ENCODE measurements around the gene ACAD10. TPM values are rescaled to one million over a fixed set of nuclear protein-coding genes. Genes with fewer than 3 reads are reported as not detected.

Gene ACAD10
- total RNA-seq, 1 experiment from 2014 or later: 32.9 TPM

- TF ChIP-seq EZH2 (IDR thresholded peaks at IDR 0.05; ENCODE audit: borderline replicate concordance, low read depth, low read length, poor library complexity, severe bottlenecking): no peak
- no peak for TF ChIP-seq CTCF (conservative IDR thresholded peaks at IDR 0.05; ENCODE audit: low read depth, low read length)
- ChIA-PET POLR2A (ENCODE audit: low non-redundant PET) (no interaction called here), CTCF (no interaction called here)
- H3K4me1 ChIP-seq (ENCODE audit: insufficient read depth, low read length, poor library complexity, severe bottlenecking): no peaks in the 10 kb centered on the region
- BruUV-seq (replicated peaks): no TSS peak
- no peaks in the 10 kb centered on the region for H3K27me3 ChIP-seq (replicated peaks; ENCODE audit: insufficient read depth, low read depth, low read length, poor library complexity)
- no peaks in the 10 kb centered on the region for H3K36me3 ChIP-seq (ENCODE audit: insufficient read depth, low read length, poor library complexity, severe bottlenecking)
- no peak overlapping the region for H3K27ac ChIP-seq (ENCODE audit: low read depth, low read length, poor library complexity, severe bottlenecking)
- intact Hi-C loops (cut with micrococcal nuclease; ENCODE audit: unreplicated experiment): no loop called here
- H3K4me3 ChIP-seq (ENCODE audit: low read depth, low read length, poor library complexity, severe bottlenecking): no peak overlapping the region
- DNase-seq (ENCODE audit: low spot score): no peak
- no peaks in the 10 kb centered on the region for H3K9me3 ChIP-seq (ENCODE audit: low read depth, low read length, poor library complexity, severe bottlenecking)
These were observed 42.9 kb downstream of the ACAD10 start for GRCh38 chr12:111728795-111729194.

GRCh38 chr12:111730420-111730819 is 44.6 kb downstream of the ACAD10 start:
- intact Hi-C loops (cut with micrococcal nuclease; ENCODE audit: unreplicated experiment): no loop called here
- no peak for TF ChIP-seq CTCF (conservative IDR thresholded peaks at IDR 0.05; ENCODE audit: low read depth, low read length)
- TF ChIP-seq EZH2 (IDR thresholded peaks at IDR 0.05; ENCODE audit: borderline replicate concordance, low read depth, low read length, poor library complexity, severe bottlenecking): no peak
- no peak overlapping the region for H3K27ac ChIP-seq (ENCODE audit: low read depth, low read length, poor library complexity, severe bottlenecking)
- no peaks in the 10 kb centered on the region for H3K27me3 ChIP-seq (replicated peaks; ENCODE audit: insufficient read depth, low read depth, low read length, poor library complexity)
- no peak for DNase-seq (ENCODE audit: low spot score)
- POLR2A ChIA-PET (ENCODE audit: low non-redundant PET): no interaction called here
- no peaks in the 10 kb centered on the region for H3K36me3 ChIP-seq (ENCODE audit: insufficient read depth, low read length, poor library complexity, severe bottlenecking)
- no peaks in the 10 kb centered on the region for H3K4me1 ChIP-seq (ENCODE audit: insufficient read depth, low read length, poor library complexity, severe bottlenecking)
- no peaks in the 10 kb centered on the region for H3K9me3 ChIP-seq (ENCODE audit: low read depth, low read length, poor library complexity, severe bottlenecking)
- no peak overlapping the region for H3K4me3 ChIP-seq (ENCODE audit: low read depth, low read length, poor library complexity, severe bottlenecking)
- CTCF ChIA-PET: no interaction called here
- no TSS peak for BruUV-seq (replicated peaks)

- Histone ChIP-seq H3K27me3 (replicated peaks; ENCODE audit: insufficient read depth, low read depth, low read length, poor library complexity) (no peaks in the 10 kb centered on the region), H3K4me3 (ENCODE audit: low read depth, low read length, poor library complexity, severe bottlenecking) (no peak overlapping the region), H3K36me3 (ENCODE audit: insufficient read depth, low read length, poor library complexity, severe bottlenecking) (no peaks in the 10 kb centered on the region), H3K27ac (ENCODE audit: low read depth, low read length, poor library complexity, severe bottlenecking) (no peak overlapping the region), H3K4me1 (ENCODE audit: insufficient read depth, low read length, poor library complexity, severe bottlenecking) (no peaks in the 10 kb centered on the region), H3K9me3 (ENCODE audit: low read depth, low read length, poor library complexity, severe bottlenecking) (no peaks in the 10 kb centered on the region)
- no peak for TF ChIP-seq CTCF (conservative IDR thresholded peaks at IDR 0.05; ENCODE audit: low read depth, low read length)
- no peak for TF ChIP-seq EZH2 (IDR thresholded peaks at IDR 0.05; ENCODE audit: borderline replicate concordance, low read depth, low read length, poor library complexity, severe bottlenecking)
- no TSS peak for BruUV-seq (replicated peaks)
- ChIA-PET CTCF (no interaction called here), POLR2A (ENCODE audit: low non-redundant PET) (no interaction called here)
- DNase-seq (ENCODE audit: low spot score): no peak
- intact Hi-C loops (cut with micrococcal nuclease; ENCODE audit: unreplicated experiment): no loop called here
These were observed 46.9 kb downstream of the ACAD10 start for GRCh38 chr12:111732786-111733185.

Data from A673 (cell line).